ENCODE results near the gene PPM1F.

DNA sequence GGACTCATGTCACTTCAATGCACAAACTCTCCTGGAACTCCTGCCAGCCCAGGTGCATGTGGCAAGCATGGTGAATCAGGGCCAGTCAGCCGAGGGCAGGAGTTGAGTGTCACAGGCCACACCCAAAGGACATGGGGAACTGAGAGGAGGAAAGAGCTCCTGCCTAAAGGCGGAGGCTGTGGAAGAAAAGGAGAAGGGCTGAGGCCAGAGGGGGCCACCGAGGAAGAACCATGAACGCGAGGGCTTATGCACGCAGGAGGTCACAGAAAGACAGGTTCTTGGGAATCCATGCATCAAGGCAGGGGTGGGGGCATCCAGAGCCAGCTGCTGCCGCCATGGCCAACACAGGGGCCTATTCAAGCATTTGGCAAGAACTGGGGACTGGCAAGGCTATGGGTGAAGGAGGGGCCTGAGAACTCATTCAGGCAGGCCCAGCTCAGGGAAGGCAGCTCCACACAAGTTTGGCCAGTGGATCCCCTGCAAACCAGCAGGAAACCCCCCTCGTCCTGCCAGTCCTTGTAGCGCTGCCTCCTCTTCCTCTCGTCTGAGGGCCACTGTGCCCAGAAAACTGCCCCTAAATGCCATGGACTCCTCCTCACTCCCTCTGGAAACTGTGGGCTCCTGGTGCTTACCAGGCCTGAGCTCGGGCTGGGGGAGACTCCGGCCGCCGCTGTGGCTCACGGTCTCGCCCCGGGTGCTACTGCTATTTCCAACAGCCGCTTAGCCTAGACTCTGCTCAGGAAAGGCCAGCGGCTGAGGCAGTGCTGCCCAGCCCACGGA, 15.4 kb downstream of the PPM1F start:
- no peak for TF ChIP-seq ARNT (IDR thresholded peaks at IDR 0.05)
- TF ChIP-seq L3MBTL2 (conservative IDR thresholded peaks at IDR 0.05), result no peak
